GM12878 (cell line): ENCODE data around the gene ABCC3. TPM values are rescaled to one million over a fixed set of nuclear protein-coding genes. Genes with fewer than 3 reads are reported as not detected.

Experiments
- ATAC-seq: fragments of 200-7000 bp; cut with Tn5 transposase; 3 replicates; pipeline ENCODE4 v1.9.1; 2020; ENCODE audit warnings: mild to moderate bottlenecking, moderate library complexity
- BruUV-seq: library from RNA; stranded (reverse); fragments of 400-500 nt; replicated peaks from 2 replicates; lab custom pipeline; 2021; lab: Mats Ljungman, UMichigan
- CTCF ChIA-PET: fragments of 300-600 bp; sonication (Branson Sonifier 250); formaldehyde crosslinking; extraction: SDS; loops from one replicate; lab custom pipeline; 2021; ENCODE audit warnings: inconsistent platforms; lab: Yijun Ruan, JAX
- POLR2A ChIA-PET: fragments of 350-600 bp; formaldehyde crosslinking; extraction: SDS; loops from one replicate; lab custom pipeline; 2021; ENCODE audit warnings: inconsistent platforms; lab: Charles Lee
- RAD21 ChIA-PET: fragments of 300-600 bp; sonication (Branson Sonifier 250); formaldehyde crosslinking; loops from one replicate; lab custom pipeline; 2023; ENCODE audit warnings: antibody characterized with exemption; ENCODE audit not compliant: unreplicated experiment; lab: Charles Lee
- SMC1A ChIA-PET: fragments of 300-600 bp; sonication (Branson Sonifier 250); formaldehyde crosslinking; loops from one replicate; lab custom pipeline; 2023; ENCODE audit not compliant: unreplicated experiment, uncharacterized antibody; lab: Charles Lee
- DNase-seq: peaks from one replicate; pipeline ENCODE4 v3.0.0-alpha.2; 2011; ENCODE audit warnings: low read depth, low spot score
- FAIRE-seq: peaks from 3 replicates; lab custom pipeline; 2011; peaks lifted over from hg19 to GRCh38; lab: Jason Lieb, UNC
- H2AFZ ChIP-seq: 2 replicates; pipeline ENCODE4 v1.6.0; 2011; ENCODE audit warnings: low read depth, low read length, control low read depth; ENCODE audit not compliant: control insufficient read depth
- H3K27ac ChIP-seq: 2 replicates; pipeline ENCODE4 v1.5.1; 2011; ENCODE audit warnings: control low read depth; ENCODE audit not compliant: control insufficient read depth, insufficient read depth
- H3K27me3 ChIP-seq, 2 experiments: replicated peaks in 1 of 2; 2 replicates each; pipeline versions ENCODE4 v1.6.0 to v1.6.1; 2011; ENCODE audit warnings: low read length in 1 of 2; ENCODE audit not compliant: control insufficient read depth in 2 of 2, insufficient read depth in 2 of 2
- H3K36me3 ChIP-seq, 2 experiments: 2 replicates each; pipeline ENCODE4 v1.5.1; 2011; ENCODE audit warnings: low read length in 1 of 2; ENCODE audit not compliant: control insufficient read depth in 2 of 2, insufficient read depth in 2 of 2
- H3K4me1 ChIP-seq: 2 replicates; pipeline ENCODE4 v1.6.1; 2011; ENCODE audit warnings: mild to moderate bottlenecking, low read length, moderate library complexity, mixed read lengths; ENCODE audit not compliant: control insufficient read depth, insufficient read depth
- H3K4me2 ChIP-seq: 2 replicates; pipeline ENCODE4 v1.6.0; 2011; ENCODE audit warnings: control low read depth; ENCODE audit not compliant: control insufficient read depth, insufficient read depth
- H3K4me3 ChIP-seq: fragments of 200-600 bp; sonication (generic); 2 replicates; pipeline ENCODE4 v1.5.1; 2016
- H3K79me2 ChIP-seq: 2 replicates; pipeline ENCODE4 v1.6.0; 2011; ENCODE audit warnings: low read length; ENCODE audit not compliant: control insufficient read depth, insufficient read depth
- H3K9ac ChIP-seq: 2 replicates; pipeline ENCODE4 v1.8.0; 2011; ENCODE audit warnings: low read length, control low read depth, mixed read lengths; ENCODE audit not compliant: control insufficient read depth, insufficient read depth
- H3K9me3 ChIP-seq: replicated peaks from 3 replicates; pipeline ENCODE4 v1.5.1; 2011; ENCODE audit warnings: mild to moderate bottlenecking, low read length; ENCODE audit not compliant: control insufficient read depth, insufficient read depth
- H4K20me1 ChIP-seq: 2 replicates; pipeline ENCODE4 v1.6.0; 2011; ENCODE audit not compliant: control insufficient read depth, insufficient read depth
- CREB1 ChIP-seq: IDR thresholded peaks from 2 replicates; pipeline ENCODE4 v1.6.1; 2012; ENCODE audit warnings: low read depth, mild to moderate bottlenecking, inconsistent platforms
- CREM ChIP-seq: IDR thresholded peaks from 2 replicates; pipeline ENCODE4 v1.6.1; 2014; ENCODE audit warnings: antibody characterized with exemption, low read depth
- DPF2 ChIP-seq: fragments of 450-650 bp; IDR thresholded peaks from 2 replicates; pipeline ENCODE4 v1.6.1; 2017; ENCODE audit warnings: mild to moderate bottlenecking
- EED ChIP-seq: sonication (generic); IDR thresholded peaks from 2 replicates; pipeline ENCODE4 v1.6.1; 2016; ENCODE audit warnings: antibody characterized with exemption, low read depth
- SPI1 ChIP-seq: IDR thresholded peaks from 2 replicates; pipeline ENCODE4 v1.6.1; 2011; ENCODE audit warnings: low read depth, mild to moderate bottlenecking, low read length, moderate library complexity, borderline replicate concordance; ENCODE audit not compliant: insufficient read depth
- ZNF274 ChIP-seq: IDR thresholded peaks from one replicate; pipeline ENCODE4 v1.8.0; 2011; ENCODE audit not compliant: insufficient read length, insufficient read depth
- WGBS: methylation state at CpG from one replicate; pipeline ENCODE4 v1.1.6; 2016; ENCODE audit warnings: low lambda C conversion rate; ENCODE audit not compliant: insufficient replicate concordance, insufficient coverage; ENCODE audit errors: missing lambda C conversion rate; 5-methylcytosine and 5-hydroxymethylcytosine counted together
- in situ Hi-C: fragments of 300-500 bp; cut with MboI; formaldehyde crosslinking; loops from 9 replicates; pipeline ENCODE4 v1.14.3; 2018; ENCODE audit warnings: mixed read lengths
- intact Hi-C: fragments of 100-400 bp; cut with micrococcal nuclease; formaldehyde crosslinking; loops from one replicate; pipeline ENCODE4 v1.14.2; 2022; ENCODE audit not compliant: unreplicated experiment
- polyA plus RNA-seq, 11 experiments: library from polyadenylated mRNA; depleted of rRNA in 4 of 11; unstranded in 6 of 11; stranded (reverse) in 5 of 11; fragments of >200 nt; fragmentation: Nextera tagmentation in 4 of 11; fragmentation: Illumina TruSeq in 1 of 11; extraction: Ambion mirVana in 4 of 11; extraction: Trizol in 1 of 11; gene quantifications; 1 replicate in 1 of 11; 2 replicates in 10 of 11; pipeline versions ENCODE4 v1.2.1 to v1.2.3, GENCODE V29; 2011 to 2016; ENCODE audit warnings: inconsistent platforms in 2 of 11, missing spikeins in 2 of 11, low read depth in 1 of 11
- total RNA-seq, 4 experiments: library from RNA; depleted of rRNA in 3 of 4; stranded (reverse); fragments of >200 nt in 3 of 4; fragmentation: Illumina TruSeq in 1 of 4; extraction: Trizol in 1 of 4; gene quantifications; 2 replicates each; pipeline versions ENCODE4 v1.2.1 to v1.2.3, GENCODE V29; 2013 to 2021

ABCC3 gene
- total and polyA plus RNA-seq, 10 of the 15 experiments (the other 5 are each of a cell fraction or from before 2014, with no cell fraction given) = 0.21 to 2.3 (median 0.71) TPM; not detected in 6

- TF ChIP-seq CREM = no peak
- no peak for TF ChIP-seq SPI1
- no peak for TF ChIP-seq CREB1
- no peak for TF ChIP-seq DPF2
- TF ChIP-seq ZNF274 = no peak
- no peak for TF ChIP-seq EED
- H3K27ac ChIP-seq = no peak overlapping the region
- FAIRE-seq = no peak
- peaks cover 0 to 1% of the 10 kb centered on the region in 2 experiments; a peak in 2 of 4 replicates for H3K27me3 ChIP-seq
- intact Hi-C loops (no loop called here), in situ Hi-C loops (loop anchor here (5.0 to 10.0 kb wide), 2 partner anchors 83 to 140 kb away; no protein-coding TSS in a partner anchor)
- ATAC-seq = no peak
- no TSS peak for BruUV-seq
- ChIA-PET POLR2A (interaction anchor here (0.7 to 0.9 kb wide), 3 partner anchors 36 to 78 kb away, joined by 3 to 5 read pairs (median 3); partner anchors contain the start of gene SPATA20), RAD21 (interaction anchor here (0.6 to 2.2 kb wide), 9 partner anchors 12 to 144 kb away, joined by 3 to 11 read pairs (median 4); partner anchors contain the start of genes CACNA1G and SPATA20), SMC1A (interaction anchor here (0.9 to 1.6 kb wide), 3 partner anchors 50 to 142 kb away, joined by 3 to 7 read pairs (median 5); no protein-coding TSS in a partner anchor), CTCF (interaction anchor here (0.6 to 17.1 kb wide), 13 partner anchors 13 to 142 kb away, joined by 3 to 211 read pairs (median 4); partner anchors contain the start of genes ABCC3 and SPATA20)
- H3K79me2 ChIP-seq = no peaks in the 10 kb centered on the region
- H3K4me1 ChIP-seq = no peaks in the 10 kb centered on the region
- H3K9ac ChIP-seq = no peak overlapping the region
- no peaks in the 10 kb centered on the region for H4K20me1 ChIP-seq
- H2AFZ ChIP-seq = no peak overlapping the region
- H3K4me3 ChIP-seq = no peak overlapping the region
- H3K36me3 ChIP-seq = no peaks in the 10 kb centered on the region
- H3K9me3 ChIP-seq = no peaks in the 10 kb centered on the region
- no peak for DNase-seq
- H3K4me2 ChIP-seq = no peak overlapping the region
- 25% methylated on average over 19 of the region's 19 CpGs for WGBS
Observed at GRCh38 chr17:50625032-50625871, 9.4 kb upstream of the ABCC3 start.
